Putamen (tissue), 1 donor: ENCODE results near the gene POLR2J3.
"Not testable (repeated sequence)": the region's sequence is repeated elsewhere in the genome, so short reads cannot be mapped to it uniquely, and the experiment has no call there.

ENCODE experiments used
- DNase-seq: peaks from one replicate; pipeline ENCODE4 v3.0.0-alpha.2; 2016; ENCODE audit warnings: low spot score

Gene POLR2J3

DNA sequence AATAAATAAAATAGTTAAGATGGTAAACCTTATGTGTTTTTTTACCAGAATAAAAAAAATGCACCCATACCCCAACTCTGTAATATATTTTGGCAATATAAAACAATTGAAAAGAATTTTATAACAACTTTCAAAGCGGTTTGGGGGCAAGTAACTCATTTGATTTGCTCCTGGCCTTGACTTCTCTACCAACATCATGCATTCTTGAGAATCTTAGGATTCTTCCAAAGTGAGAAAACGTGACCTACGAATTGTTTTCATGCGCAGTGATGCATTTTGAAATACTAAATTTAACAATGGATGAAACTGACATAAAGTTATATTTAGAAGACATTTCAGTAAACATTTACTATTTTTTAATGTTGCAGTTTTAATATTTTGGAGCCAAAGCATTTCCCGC lies 51.6 kb downstream of the POLR2J3 start:
- DNase-seq = not testable (repeated sequence)

DNA sequence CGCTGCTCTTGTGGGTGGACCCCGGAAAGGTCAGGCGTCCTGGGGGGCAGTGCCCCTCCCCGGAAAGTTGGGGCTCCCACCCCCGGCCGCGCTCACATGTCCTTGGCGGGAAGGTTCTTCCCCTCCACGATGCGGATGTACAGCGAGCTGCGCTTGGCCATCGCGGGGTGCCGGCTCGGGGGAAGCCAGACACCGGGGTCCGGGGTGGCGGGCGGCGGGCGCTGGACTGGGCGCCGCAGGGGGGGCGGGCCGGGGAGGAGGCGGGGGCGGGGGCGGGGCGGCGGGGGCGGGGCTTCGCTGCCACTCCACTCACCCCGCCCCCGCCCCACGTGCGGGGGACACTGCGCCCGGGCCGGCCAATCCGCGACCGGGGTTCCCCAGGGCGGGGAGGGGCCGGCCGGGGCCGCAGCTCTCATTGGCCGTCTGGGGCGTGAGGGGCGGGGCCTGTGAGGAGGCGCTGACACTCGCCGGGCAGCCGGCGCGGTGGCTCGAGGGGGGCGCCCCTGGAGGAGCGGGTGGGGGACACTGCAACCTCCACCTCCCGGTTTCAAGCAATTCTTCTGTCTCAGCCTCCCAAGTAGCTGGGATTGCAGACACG lies 54.7 kb downstream of the POLR2J3 start, which contains the start of gene RASA4B:
Gene RASA4B, minus strand, starts transcription at position 228 of the 598 bp plus-strand sequence. Its CDS starts 67 bp downstream, at position 161.
- not testable (repeated sequence) for DNase-seq
